Progenitor cell of endocrine pancreas (in vitro differentiated cells): Measurements from ENCODE around the gene BIN2. TPM values are rescaled to one million over a fixed set of nuclear protein-coding genes. Genes with fewer than 3 reads are reported as not detected.

Experiments
- DNase-seq: peaks from one replicate; pipeline ENCODE4 v3.0.0; 2021; ENCODE audit warnings: low spot score; ENCODE audit not compliant: unreplicated experiment
- H3K27ac Mint-ChIP-seq: 2 replicates; pipeline ENCODE4 v1.8.0; 2021; ENCODE audit warnings: mild to moderate bottlenecking, moderate library complexity, mixed read lengths
- H3K27me3 Mint-ChIP-seq: 2 replicates; pipeline ENCODE4 v1.8.0; 2021; ENCODE audit warnings: mixed read lengths
- H3K36me3 Mint-ChIP-seq: 2 replicates; pipeline ENCODE4 v1.8.0; 2022; ENCODE audit warnings: mixed read lengths; ENCODE audit not compliant: insufficient read depth
- H3K4me1 Mint-ChIP-seq: 2 replicates; pipeline ENCODE4 v1.8.0; 2021; ENCODE audit warnings: low read depth, mixed read lengths
- H3K4me3 Mint-ChIP-seq: 2 replicates; pipeline ENCODE4 v1.8.0; 2021; ENCODE audit warnings: low read depth, mild to moderate bottlenecking, moderate library complexity, mixed read lengths
- H3K9me3 Mint-ChIP-seq: 2 replicates; pipeline ENCODE4 v1.8.0; 2021; ENCODE audit warnings: low read depth, mixed read lengths
- total RNA-seq: library from RNA; stranded (reverse); gene quantifications from 2 replicates; pipeline ENCODE4 v1.2.1, GENCODE V29; 2021
- TF ChIP-seq, protein P1 (sequence below): fragments of 200-600 bp; sonication (generic); IDR thresholded peaks from one replicate; pipeline ENCODE4 v1.5.0; 2021; ENCODE audit warnings: antibody characterized with exemption, mild to moderate bottlenecking; ENCODE audit not compliant: unreplicated experiment

Gene BIN2
- total RNA-seq, 1 donor from 2014 or later = not detected

DNA sequence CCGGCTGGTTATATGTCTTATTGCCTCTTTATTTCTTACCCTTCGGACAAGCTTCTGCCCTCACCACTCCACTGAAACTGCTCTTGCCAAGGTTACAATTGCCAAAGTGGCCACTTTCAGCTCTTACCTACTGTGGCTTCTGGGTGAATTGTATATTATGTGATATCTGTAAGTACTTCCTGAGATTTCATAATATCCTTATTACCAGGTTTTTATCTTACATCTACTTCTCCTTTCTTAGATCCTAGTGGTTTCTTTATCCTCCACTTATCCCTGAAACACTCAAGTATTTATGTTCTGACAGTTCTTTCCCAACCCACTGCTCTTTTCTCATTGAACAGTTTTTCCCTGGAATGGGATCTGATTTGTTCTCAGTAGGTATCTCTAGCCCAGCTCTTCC, 12.0 kb upstream of the BIN2 start:
- peaks cover 3% of the 10 kb centered on the region for H3K27me3 Mint-ChIP-seq
- peak overlapping the region; percentile 15 for H3K27ac Mint-ChIP-seq
- H3K4me1 Mint-ChIP-seq = no peaks in the 10 kb centered on the region
- no peaks in the 10 kb centered on the region for H3K36me3 Mint-ChIP-seq
- TF ChIP-seq, protein P1, sequence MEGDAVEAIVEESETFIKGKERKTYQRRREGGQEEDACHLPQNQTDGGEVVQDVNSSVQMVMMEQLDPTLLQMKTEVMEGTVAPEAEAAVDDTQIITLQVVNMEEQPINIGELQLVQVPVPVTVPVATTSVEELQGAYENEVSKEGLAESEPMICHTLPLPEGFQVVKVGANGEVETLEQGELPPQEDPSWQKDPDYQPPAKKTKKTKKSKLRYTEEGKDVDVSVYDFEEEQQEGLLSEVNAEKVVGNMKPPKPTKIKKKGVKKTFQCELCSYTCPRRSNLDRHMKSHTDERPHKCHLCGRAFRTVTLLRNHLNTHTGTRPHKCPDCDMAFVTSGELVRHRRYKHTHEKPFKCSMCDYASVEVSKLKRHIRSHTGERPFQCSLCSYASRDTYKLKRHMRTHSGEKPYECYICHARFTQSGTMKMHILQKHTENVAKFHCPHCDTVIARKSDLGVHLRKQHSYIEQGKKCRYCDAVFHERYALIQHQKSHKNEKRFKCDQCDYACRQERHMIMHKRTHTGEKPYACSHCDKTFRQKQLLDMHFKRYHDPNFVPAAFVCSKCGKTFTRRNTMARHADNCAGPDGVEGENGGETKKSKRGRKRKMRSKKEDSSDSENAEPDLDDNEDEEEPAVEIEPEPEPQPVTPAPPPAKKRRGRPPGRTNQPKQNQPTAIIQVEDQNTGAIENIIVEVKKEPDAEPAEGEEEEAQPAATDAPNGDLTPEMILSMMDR = no peak
- DNase-seq = no peak
- H3K4me3 Mint-ChIP-seq = no peak overlapping the region
- H3K9me3 Mint-ChIP-seq = no peaks in the 10 kb centered on the region

- TF ChIP-seq, protein P1 = no peak
- DNase-seq = no peak
- no peaks in the 10 kb centered on the region for H3K36me3 Mint-ChIP-seq
- no peaks in the 10 kb centered on the region for H3K4me1 Mint-ChIP-seq
- H3K27ac Mint-ChIP-seq = no peak overlapping the region
- peaks cover 3% of the 10 kb centered on the region for H3K27me3 Mint-ChIP-seq
- H3K9me3 Mint-ChIP-seq = no peaks in the 10 kb centered on the region
- no peak overlapping the region for H3K4me3 Mint-ChIP-seq
Observed at GRCh38 chr12:51334764-51335163, 10.8 kb upstream of the BIN2 start.

- Mint-ChIP-seq H3K27me3 (peaks cover 3% of the 10 kb centered on the region), H3K4me3 (no peak overlapping the region), H3K36me3 (no peaks in the 10 kb centered on the region), H3K27ac (no peak overlapping the region), H3K9me3 (no peaks in the 10 kb centered on the region), H3K4me1 (no peaks in the 10 kb centered on the region)
- TF ChIP-seq, protein P1 = no peak
- DNase-seq = no peak
Observed at GRCh38 chr12:51333536-51333935, 9.6 kb upstream of the BIN2 start.

- Mint-ChIP-seq H3K27ac (no peak overlapping the region), H3K36me3 (no peaks in the 10 kb centered on the region), H3K27me3 (no peaks in the 10 kb centered on the region), H3K9me3 (no peaks in the 10 kb centered on the region), H3K4me1 (no peaks in the 10 kb centered on the region), H3K4me3 (no peak overlapping the region)
- TF ChIP-seq, protein P1 = no peak
- DNase-seq = no peak
Observed at GRCh38 chr12:51330186-51330585, 6.2 kb upstream of the BIN2 start.

GRCh38 chr12:51329742-51330141, 5.8 kb upstream of the BIN2 start:
- DNase-seq = no peak
- Mint-ChIP-seq H3K4me3 (no peak overlapping the region), H3K36me3 (no peaks in the 10 kb centered on the region), H3K27ac (no peak overlapping the region), H3K27me3 (no peaks in the 10 kb centered on the region), H3K9me3 (no peaks in the 10 kb centered on the region), H3K4me1 (no peaks in the 10 kb centered on the region)
- TF ChIP-seq, protein P1 = no peak

- DNase-seq = no peak
- TF ChIP-seq, protein P1 = no peak
- no peaks in the 10 kb centered on the region for H3K27me3 Mint-ChIP-seq
- H3K9me3 Mint-ChIP-seq = no peaks in the 10 kb centered on the region
- H3K36me3 Mint-ChIP-seq = no peaks in the 10 kb centered on the region
- H3K4me1 Mint-ChIP-seq = no peaks in the 10 kb centered on the region
- no peak overlapping the region for H3K27ac Mint-ChIP-seq
- H3K4me3 Mint-ChIP-seq = no peak overlapping the region
Observed at GRCh38 chr12:51328587-51328986, 4.6 kb upstream of the BIN2 start.
